Renal pelvis (tissue), 4 donors: ENCODE measurements around the gene MAGI2. TPM values are rescaled to one million over a fixed set of nuclear protein-coding genes. Genes with fewer than 3 reads are reported as not detected.
"Not testable (repeated sequence)": the region's sequence is repeated elsewhere in the genome, so short reads cannot be mapped to it uniquely, and the experiment has no call there.

Source experiments
- DNase-seq: peaks from one replicate; pipeline ENCODE4 v3.0.0-alpha.2; 2013
- polyA plus RNA-seq, 3 donors: library from polyadenylated mRNA; unstranded; fragments of 120-200 nt; gene quantifications; one replicate each; pipeline ENCODE4 v1.2.1, GENCODE V29; 2013; ENCODE audit not compliant: insufficient read length in 3 of 3

The MAGI2 gene
- polyA plus RNA-seq, 3 donors, result 33.9 to 41.0 (median 34.3) TPM

GRCh38 chr7:78367280-78367773, 1086.1 kb downstream of the MAGI2 start:
- DNase-seq, result no peak

GRCh38 chr7:78363866-78364265, 1089.6 kb downstream of the MAGI2 start:
- no peak for DNase-seq

GRCh38 chr7:78359836-78360235, 1093.6 kb downstream of the MAGI2 start:
- DNase-seq, result no peak

- DNase-seq, result no peak
Observed at GRCh38 chr7:78357709-78358108, 1095.8 kb downstream of the MAGI2 start.

- no peak for DNase-seq
Observed at GRCh38 chr7:78355834-78356233, 1097.6 kb downstream of the MAGI2 start.

GRCh38 chr7:78350926-78351325, 1102.5 kb downstream of the MAGI2 start:
- DNase-seq, result no peak

GRCh38 chr7:78350391-78350790, 1103.1 kb downstream of the MAGI2 start:
- no peak for DNase-seq

GRCh38 chr7:78346827-78347226, 1106.6 kb downstream of the MAGI2 start:
- DNase-seq, result no peak

GRCh38 chr7:78345979-78346378, 1107.5 kb downstream of the MAGI2 start:
- DNase-seq, result no peak

GRCh38 chr7:78345293-78345911, 1108.1 kb downstream of the MAGI2 start:
- DNase-seq, result no peak

- DNase-seq, result no peak
Observed at GRCh38 chr7:78334426-78334825, 1119.0 kb downstream of the MAGI2 start.

GRCh38 chr7:78333530-78334425, 1119.7 kb downstream of the MAGI2 start:
- peak; percentile 4 for DNase-seq

- DNase-seq, result no peak
Observed at GRCh38 chr7:78329001-78329655, 1124.3 kb downstream of the MAGI2 start.

GRCh38 chr7:78327718-78328117, 1125.7 kb downstream of the MAGI2 start:
- DNase-seq, result no peak

GRCh38 chr7:78326876-78327275, 1126.6 kb downstream of the MAGI2 start:
- no peak for DNase-seq

GRCh38 chr7:78326189-78326588, 1127.3 kb downstream of the MAGI2 start:
- no peak for DNase-seq

- DNase-seq, result no peak
Observed at GRCh38 chr7:78323118-78323517, 1130.3 kb downstream of the MAGI2 start.

- DNase-seq, result not testable (repeated sequence)
Observed at GRCh38 chr7:78322231-78322630, 1131.2 kb downstream of the MAGI2 start.

GRCh38 chr7:78317371-78317770, 1136.1 kb downstream of the MAGI2 start:
- DNase-seq, result no peak

GRCh38 chr7:78316110-78316509, 1137.4 kb downstream of the MAGI2 start:
- no peak for DNase-seq

- no peak for DNase-seq
Observed at GRCh38 chr7:78315119-78315518, 1138.3 kb downstream of the MAGI2 start.

GRCh38 chr7:78311181-78311580, 1142.3 kb downstream of the MAGI2 start:
- no peak for DNase-seq

- DNase-seq, result no peak
Observed at GRCh38 chr7:78307892-78308291, 1145.6 kb downstream of the MAGI2 start.
